Esophagus muscularis mucosa (tissue), 4 donors: ENCODE results near the gene CFH. TPM values are rescaled to one million over a fixed set of nuclear protein-coding genes. Genes with fewer than 3 reads are reported as not detected.
"Not testable (repeated sequence)": the region's sequence is repeated elsewhere in the genome, so short reads cannot be mapped to it uniquely, and the experiment has no call there.

ENCODE experiments used
- DNase-seq: peaks from one replicate; pipeline ENCODE4 v3.0.0-alpha.2; 2017; ENCODE audit errors: extremely low spot score
- H3K27ac ChIP-seq, 4 donors: fragments of 200-600 bp; sonication (generic); replicated peaks in 1 of 4; 1 replicate in 3 of 4; 2 replicates in 1 of 4; pipeline ENCODE4 v1.5.1; 2016 to 2019; ENCODE audit warnings: mild to moderate bottlenecking in 1 of 4
- H3K27me3 ChIP-seq, 4 donors: fragments of 200-600 bp; sonication (generic); one replicate each; pipeline versions ENCODE4 v1.5.1 to v1.6.0; 2016 to 2019
- H3K36me3 ChIP-seq, 4 donors: fragments of 200-600 bp; sonication (generic); one replicate each; pipeline ENCODE4 v1.5.1; 2016 to 2019
- H3K4me1 ChIP-seq, 4 donors: fragments of 200-600 bp; sonication (generic); one replicate each; pipeline ENCODE4 v1.5.1; 2016 to 2019
- H3K4me3 ChIP-seq, 4 donors: fragments of 200-600 bp; sonication (generic); 1 replicate in 2 of 4; 2 replicates in 2 of 4; pipeline ENCODE4 v1.5.1; 2016 to 2019; ENCODE audit warnings: mild to moderate bottlenecking in 4 of 4, moderate library complexity in 1 of 4
- H3K9me3 ChIP-seq, 4 donors: fragments of 200-600 bp; sonication (generic); 1 replicate in 3 of 4; 2 replicates in 1 of 4; pipeline ENCODE4 v1.5.1; 2016 to 2019
- EP300 ChIP-seq: sonication (generic); formaldehyde crosslinking; IDR thresholded peaks from one replicate; pipeline ENCODE4 v1.6.1; 2017; ENCODE audit warnings: antibody characterized with exemption
- POLR2A ChIP-seq: fragments of 450-650 bp; IDR thresholded peaks from one replicate; pipeline ENCODE4 v1.6.1; 2017; ENCODE audit warnings: antibody characterized with exemption, moderate library complexity, mild to moderate bottlenecking, low read depth
- POLR2AphosphoS5 ChIP-seq, 2 donors: sonication (generic); formaldehyde crosslinking; IDR thresholded peaks; one replicate each; pipeline ENCODE4 v1.6.1; 2017; ENCODE audit warnings: antibody characterized with exemption in 2 of 2
- WGBS: methylation state at CpG from one replicate; pipeline ENCODE4 v1.1.5; 2018; 5-methylcytosine and 5-hydroxymethylcytosine counted together
- intact Hi-C: fragments of 100-400 bp; cut with DNase I; formaldehyde crosslinking; loops from one replicate; pipeline ENCODE4 v1.15.1; 2023
- total RNA-seq, 4 donors: library from RNA; depleted of rRNA; stranded (reverse); fragments of >200 nt; gene quantifications; one replicate each; pipeline versions ENCODE4 v1.1.0 to v1.2.1, GENCODE V29; 2016
- TF ChIP-seq, protein P1 (sequence below), 3 experiments: fragments of 200-600 bp in 2 of 3; fragments of 450-650 bp in 1 of 3; sonication (generic) in 2 of 3; IDR thresholded peaks; one replicate each; pipeline ENCODE4 v1.5.1; 2017 to 2019; ENCODE audit warnings: antibody characterized with exemption in 3 of 3, mild to moderate bottlenecking in 2 of 3, moderate library complexity in 1 of 3

Gene CFH
- total RNA-seq, 4 donors from 2014 or later: 36.1 to 63.8 (median 53.1) TPM

DNA sequence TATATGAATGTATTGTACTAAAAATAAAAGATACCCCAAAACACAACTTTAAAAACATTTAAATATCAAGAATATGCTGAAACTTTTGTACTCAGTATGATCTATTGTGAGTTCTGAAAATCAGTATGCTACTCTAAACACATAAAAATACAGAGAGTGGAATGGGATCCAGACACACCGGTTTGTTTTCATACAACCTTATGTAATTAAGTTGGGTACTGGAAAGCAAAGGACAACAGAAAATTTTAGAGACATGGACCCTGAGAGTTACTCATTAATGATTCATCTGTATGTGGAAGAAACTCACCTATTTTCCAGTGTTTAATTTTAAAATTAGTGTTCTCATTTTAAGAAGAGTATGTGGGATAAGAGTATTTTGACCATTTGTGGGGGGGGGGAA, 121.9 kb downstream of the CFH start:
- DNase-seq: no peak
- Histone ChIP-seq H3K27me3 (no peaks in the 10 kb centered on the region), H3K9me3 (no peaks in the 10 kb centered on the region), H3K27ac (no peak overlapping the region), H3K36me3 (no peaks in the 10 kb centered on the region), H3K4me1 (no peaks in the 10 kb centered on the region), H3K4me3 (no peak overlapping the region)
- WGBS: 89% methylated on average over 1 of the region's 1 CpG
- TF ChIP-seq POLR2A: no peak
- no peak for TF ChIP-seq POLR2AphosphoS5 (IDR thresholded peaks at IDR 0.05)
- no peak for TF ChIP-seq EP300
- TF ChIP-seq, protein P1, sequence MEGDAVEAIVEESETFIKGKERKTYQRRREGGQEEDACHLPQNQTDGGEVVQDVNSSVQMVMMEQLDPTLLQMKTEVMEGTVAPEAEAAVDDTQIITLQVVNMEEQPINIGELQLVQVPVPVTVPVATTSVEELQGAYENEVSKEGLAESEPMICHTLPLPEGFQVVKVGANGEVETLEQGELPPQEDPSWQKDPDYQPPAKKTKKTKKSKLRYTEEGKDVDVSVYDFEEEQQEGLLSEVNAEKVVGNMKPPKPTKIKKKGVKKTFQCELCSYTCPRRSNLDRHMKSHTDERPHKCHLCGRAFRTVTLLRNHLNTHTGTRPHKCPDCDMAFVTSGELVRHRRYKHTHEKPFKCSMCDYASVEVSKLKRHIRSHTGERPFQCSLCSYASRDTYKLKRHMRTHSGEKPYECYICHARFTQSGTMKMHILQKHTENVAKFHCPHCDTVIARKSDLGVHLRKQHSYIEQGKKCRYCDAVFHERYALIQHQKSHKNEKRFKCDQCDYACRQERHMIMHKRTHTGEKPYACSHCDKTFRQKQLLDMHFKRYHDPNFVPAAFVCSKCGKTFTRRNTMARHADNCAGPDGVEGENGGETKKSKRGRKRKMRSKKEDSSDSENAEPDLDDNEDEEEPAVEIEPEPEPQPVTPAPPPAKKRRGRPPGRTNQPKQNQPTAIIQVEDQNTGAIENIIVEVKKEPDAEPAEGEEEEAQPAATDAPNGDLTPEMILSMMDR (IDR thresholded peaks at IDR 0.05): no peak
- intact Hi-C loops: no loop called here

GRCh38 chr1:196774175-196774574, 122.3 kb downstream of the CFH start:
- H3K4me1 ChIP-seq: no peaks in the 10 kb centered on the region
- H3K27me3 ChIP-seq: no peaks in the 10 kb centered on the region
- no peak overlapping the region for H3K27ac ChIP-seq
- DNase-seq: no peak
- no peaks in the 10 kb centered on the region for H3K9me3 ChIP-seq
- TF ChIP-seq, protein P1 (IDR thresholded peaks at IDR 0.05): no peak
- TF ChIP-seq POLR2AphosphoS5 (IDR thresholded peaks at IDR 0.05) (no peak), EP300 (no peak), POLR2A (no peak)
- H3K4me3 ChIP-seq: no peak overlapping the region
- 51% methylated on average over 2 of the region's 2 CpGs for WGBS
- intact Hi-C loops: no loop called here
- H3K36me3 ChIP-seq: no peaks in the 10 kb centered on the region

DNA sequence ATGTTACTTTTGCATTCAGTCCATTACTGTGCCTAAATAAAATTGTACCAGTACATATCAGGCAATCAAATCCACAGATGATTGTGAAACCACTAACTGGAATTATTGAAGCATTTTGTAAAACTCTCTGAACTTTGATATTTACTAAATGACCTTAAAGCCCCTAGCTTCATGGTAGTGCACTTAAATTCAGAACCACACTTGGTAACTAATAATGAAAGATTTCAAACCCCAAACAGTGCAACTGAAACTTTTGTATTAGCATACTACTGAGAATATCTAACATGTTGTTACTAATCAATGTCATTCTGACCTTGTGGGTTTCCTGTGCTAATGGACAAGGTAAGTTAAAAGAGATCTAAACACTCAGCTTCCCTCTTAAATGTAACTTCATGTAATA, 122.8 kb downstream of the CFH start, which contains the start of gene CFHR3:
CFHR3 (plus strand) TSS at position 238 of the 400 bp plus-strand sequence; CDS start at position 285, 47 bp downstream.
- Histone ChIP-seq H3K4me3 (no peak within 1 kb of the TSS), H3K27me3 (no peaks in the 10 kb centered on the region), H3K36me3 (no peaks in the 10 kb centered on the region), H3K9me3 (no peaks in the 10 kb centered on the region), H3K4me1 (no peaks in the 10 kb centered on the region), H3K27ac (no peak within 1 kb of the TSS)
- TF ChIP-seq EP300: no peak
- TF ChIP-seq POLR2A: no peak
- TF ChIP-seq, protein P1 (IDR thresholded peaks at IDR 0.05): no peak
- TF ChIP-seq POLR2AphosphoS5 (IDR thresholded peaks at IDR 0.05): no peak
- intact Hi-C loops: no loop called here
- DNase-seq: no peak

GRCh38 chr1:196777603-196778002, 125.8 kb downstream of the CFH start:
- no peaks in the 10 kb centered on the region for H3K9me3 ChIP-seq
- no peaks in the 10 kb centered on the region for H3K27me3 ChIP-seq
- no peak for DNase-seq
- intact Hi-C loops: no loop called here
- 87% methylated on average over 4 of the region's 13 CpGs for WGBS
- no peaks in the 10 kb centered on the region for H3K36me3 ChIP-seq
- no peak overlapping the region for H3K4me3 ChIP-seq
- no peak for TF ChIP-seq EP300
- no peak for TF ChIP-seq POLR2AphosphoS5 (IDR thresholded peaks at IDR 0.05)
- H3K27ac ChIP-seq: no peak overlapping the region
- no peaks in the 10 kb centered on the region for H3K4me1 ChIP-seq

GRCh38 chr1:196779093-196779492, 127.2 kb downstream of the CFH start:
- no peak overlapping the region for H3K4me3 ChIP-seq
- intact Hi-C loops: no loop called here
- WGBS: 94% methylated on average over 1 of the region's 1 CpG
- H3K27me3 ChIP-seq: no peaks in the 10 kb centered on the region
- H3K9me3 ChIP-seq: no peaks in the 10 kb centered on the region
- DNase-seq: no peak
- no peaks in the 10 kb centered on the region for H3K4me1 ChIP-seq
- TF ChIP-seq EP300: no peak
- no peak for TF ChIP-seq POLR2AphosphoS5 (IDR thresholded peaks at IDR 0.05)
- TF ChIP-seq POLR2A: no peak
- no peak overlapping the region for H3K27ac ChIP-seq
- H3K36me3 ChIP-seq: no peaks in the 10 kb centered on the region

DNA sequence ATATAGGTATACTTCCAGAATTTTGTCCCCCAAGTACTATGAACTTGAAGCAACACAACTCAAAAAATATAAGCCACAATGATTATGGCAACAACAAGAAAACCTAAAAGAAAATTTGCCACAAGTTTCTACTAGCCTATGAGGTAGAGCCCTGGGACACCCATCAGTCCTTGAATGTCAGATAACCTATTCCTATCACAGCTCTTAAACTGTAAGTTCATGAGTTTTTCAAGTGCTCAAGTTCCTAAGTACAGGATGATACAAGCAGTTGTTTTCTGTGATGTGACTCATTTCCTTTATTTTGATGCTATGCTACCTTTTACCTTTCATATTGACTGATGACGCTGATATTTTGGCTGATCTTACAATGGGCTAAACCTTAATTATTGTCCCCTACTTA, 139.4 kb downstream of the CFH start:
- intact Hi-C loops, H3K27me3 ChIP-seq, H3K9me3 ChIP-seq, DNase-seq, H3K4me3 ChIP-seq, H3K4me1 ChIP-seq, H3K27ac ChIP-seq, H3K36me3 ChIP-seq: not testable (repeated sequence)
- no CpG with 5 or more reads among the region's 1 CpG for WGBS

DNA sequence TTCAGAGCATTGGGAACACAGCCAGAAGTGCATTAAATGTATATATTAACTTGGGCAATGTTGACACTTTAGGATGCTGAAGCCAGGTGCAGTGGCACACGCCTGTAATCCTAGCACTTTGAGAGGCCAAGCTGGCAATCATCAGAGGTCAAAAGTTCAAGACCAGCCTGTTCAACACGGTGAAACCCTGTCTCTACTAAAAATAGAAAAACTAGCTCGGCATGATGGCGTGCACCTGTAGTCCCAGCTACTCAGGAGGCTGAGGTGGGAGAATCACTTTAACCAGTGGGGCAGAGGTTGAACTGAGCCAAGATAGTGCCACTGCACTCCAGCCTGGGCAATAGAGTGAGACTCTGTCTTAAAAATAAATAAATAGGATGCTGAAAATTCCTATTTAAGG, 142.3 kb downstream of the CFH start:
- 42% methylated on average over 4 of the region's 4 CpGs for WGBS
- H3K27me3 ChIP-seq, H3K36me3 ChIP-seq, DNase-seq, H3K9me3 ChIP-seq, intact Hi-C loops, H3K4me3 ChIP-seq, H3K27ac ChIP-seq, H3K4me1 ChIP-seq: not testable (repeated sequence)
